ENCODE results near the gene NUMA1. TPM values are rescaled to one million over a fixed set of nuclear protein-coding genes. Genes with fewer than 3 reads are reported as not detected.

NUMA1 gene
- total and polyA plus RNA-seq, 4 donors, result 79.9 to 277 (median 164) TPM

GRCh38 chr11:71992136-71992730, 88.1 kb downstream of the NUMA1 start:
- Histone ChIP-seq H3K4me3 (no peak overlapping the region), H3K9ac (ENCODE audit: insufficient read depth in 1 of 2, low read length in 2 of 2) (no peak overlapping the region), H3K27ac (ENCODE audit: low read depth in 1 of 2, low read length in 1 of 2) (peak overlapping the region in 1 of 2 donors; percentile 39), H3K4me1 (ENCODE audit: control insufficient read depth in 5 of 5, insufficient read depth in 5 of 5, low read length in 5 of 5) (peaks cover 0 to 12% (median 6%) of the 10 kb centered on the region in 5 donors), H3K9me3 (ENCODE audit: control insufficient read depth in 4 of 4, insufficient read depth in 3 of 4, low read length in 3 of 4) (no peaks in the 10 kb centered on the region), H3K27me3 (ENCODE audit: control insufficient read depth in 3 of 3, insufficient read depth in 3 of 3, low read length in 2 of 3) (no peaks in the 10 kb centered on the region), H3K36me3 (ENCODE audit: control insufficient read depth in 4 of 4, insufficient read depth in 4 of 4, low read length in 4 of 4) (peaks cover 0 to 8% (median 4%) of the 10 kb centered on the region in 4 donors)
- no peak for ATAC-seq (ENCODE audit: insufficient read depth, low FRiP score)
- no peak for TF ChIP-seq CTCF (IDR thresholded peaks at IDR 0.05; ENCODE audit: control extremely low read depth, extremely low read depth)
- no peak for DNase-seq
- 80 to 91% methylated on average over 3 of the region's 3 CpGs for WGBS, 2 donors

GRCh38 chr11:71991494-71991893, 88.8 kb downstream of the NUMA1 start:
- peaks cover 0 to 16% (median 3%) of the 10 kb centered on the region in 5 donors for H3K4me1 ChIP-seq (ENCODE audit: control insufficient read depth in 5 of 5, insufficient read depth in 5 of 5, low read length in 5 of 5)
- H3K36me3 ChIP-seq (ENCODE audit: control insufficient read depth in 4 of 4, insufficient read depth in 4 of 4, low read length in 4 of 4), result peaks cover 0 to 8% (median 4%) of the 10 kb centered on the region in 4 donors
- no peak overlapping the region for H3K9ac ChIP-seq (ENCODE audit: insufficient read depth in 1 of 2, low read length in 2 of 2)
- H3K9me3 ChIP-seq (ENCODE audit: control insufficient read depth in 4 of 4, insufficient read depth in 3 of 4, low read length in 3 of 4), result no peaks in the 10 kb centered on the region
- no peaks in the 10 kb centered on the region for H3K27me3 ChIP-seq (ENCODE audit: control insufficient read depth in 3 of 3, insufficient read depth in 3 of 3, low read length in 2 of 3)
- WGBS, 2 donors, result 52 to 76% methylated on average over 3 of the region's 3 CpGs
- TF ChIP-seq CTCF (IDR thresholded peaks at IDR 0.05; ENCODE audit: control extremely low read depth, extremely low read depth), result no peak
- no peak overlapping the region for H3K4me3 ChIP-seq
- no peak overlapping the region for H3K27ac ChIP-seq (ENCODE audit: low read depth in 1 of 2, low read length in 1 of 2)
- DNase-seq (no peak), ATAC-seq (ENCODE audit: insufficient read depth, low FRiP score) (no peak)

GRCh38 chr11:71990701-71991100, 89.6 kb downstream of the NUMA1 start:
- ATAC-seq (ENCODE audit: insufficient read depth, low FRiP score), result no peak
- Histone ChIP-seq H3K27me3 (ENCODE audit: control insufficient read depth in 3 of 3, insufficient read depth in 3 of 3, low read length in 2 of 3) (no peaks in the 10 kb centered on the region), H3K4me1 (ENCODE audit: control insufficient read depth in 5 of 5, insufficient read depth in 5 of 5, low read length in 5 of 5) (peaks cover 0 to 16% (median 1%) of the 10 kb centered on the region in 5 donors), H3K9me3 (ENCODE audit: control insufficient read depth in 4 of 4, insufficient read depth in 3 of 4, low read length in 3 of 4) (no peaks in the 10 kb centered on the region), H3K4me3 (no peak overlapping the region), H3K9ac (ENCODE audit: insufficient read depth in 1 of 2, low read length in 2 of 2) (no peak overlapping the region), H3K36me3 (ENCODE audit: control insufficient read depth in 4 of 4, insufficient read depth in 4 of 4, low read length in 4 of 4) (peaks cover 0 to 8% (median 4%) of the 10 kb centered on the region in 4 donors), H3K27ac (ENCODE audit: low read depth in 1 of 2, low read length in 1 of 2) (no peak overlapping the region)
- TF ChIP-seq CTCF (IDR thresholded peaks at IDR 0.05; ENCODE audit: control extremely low read depth, extremely low read depth), result no peak
- DNase-seq, result no peak
- 61 to 68% methylated on average over 3 of the region's 3 CpGs for WGBS, 2 donors
